ENCODE results near the gene RNPEPL1. TPM values are rescaled to one million over a fixed set of nuclear protein-coding genes. Genes with fewer than 3 reads are reported as not detected.

RNPEPL1 gene
- total RNA-seq, 2 experiments from 2014 or later: 118 to 122 TPM

DNA sequence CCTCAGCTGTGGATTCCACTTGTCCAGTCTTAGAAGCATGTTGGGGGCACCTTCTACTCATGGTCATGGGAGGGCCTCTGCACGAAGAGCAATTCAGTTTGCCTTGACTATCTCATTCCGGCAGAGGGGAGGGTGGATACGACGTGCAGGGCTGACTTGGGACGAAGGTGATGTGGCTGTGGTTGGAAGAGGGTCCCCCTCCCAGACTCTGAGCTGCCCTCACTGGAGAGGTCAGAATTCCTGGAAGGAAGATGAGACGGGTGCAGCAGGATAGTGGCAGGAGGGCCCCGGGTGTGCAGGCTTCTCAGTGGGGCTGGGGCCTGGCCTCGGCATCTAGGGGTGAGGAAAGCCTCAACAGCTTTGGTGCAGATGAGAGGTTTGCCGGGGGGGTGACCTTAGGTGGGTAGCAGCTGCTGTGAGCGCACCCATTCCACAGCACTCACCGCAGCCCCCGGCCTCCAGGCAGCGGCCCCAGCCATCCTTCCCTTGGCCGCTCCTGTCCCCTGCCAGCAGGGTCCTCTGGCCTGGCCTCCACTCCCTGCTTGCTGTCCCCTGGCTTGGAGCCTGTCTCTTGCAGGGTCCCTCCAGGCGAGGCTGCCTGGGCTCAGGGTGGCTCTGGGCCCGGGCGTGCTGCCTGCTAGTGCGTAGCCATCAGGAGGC is 3.2 kb downstream of the RNPEPL1 start:
- no peak for DNase-seq
- Mint-ChIP-seq H3K36me3 (ENCODE audit: low read depth) (peaks cover 20% of the 10 kb centered on the region), H3K27ac (peak overlapping the region; percentile 71), H3K9me3 (no peaks in the 10 kb centered on the region), H3K27me3 (no peaks in the 10 kb centered on the region), H3K4me1 (peaks cover 31% of the 10 kb centered on the region), H3K4me3 (no peak overlapping the region)
- ChIA-PET CTCF (interaction anchor here (1.2 to 1.5 kb wide), 2 partner anchors 9 to 26 kb away, joined by 3 to 6 read pairs; no protein-coding TSS in a partner anchor), POLR2A (no interaction called here)

- Mint-ChIP-seq H3K4me3 (no peak overlapping the region), H3K9me3 (no peaks in the 10 kb centered on the region), H3K36me3 (ENCODE audit: low read depth) (peaks cover 23% of the 10 kb centered on the region), H3K4me1 (peaks cover 27% of the 10 kb centered on the region), H3K27ac (no peak overlapping the region), H3K27me3 (no peaks in the 10 kb centered on the region)
- ChIA-PET POLR2A (no interaction called here), CTCF (interaction anchor here (1.2 to 1.5 kb wide), 2 partner anchors 11 to 25 kb away, joined by 3 to 4 read pairs; no protein-coding TSS in a partner anchor)
- no peak for DNase-seq
Observed at GRCh38 chr2:240572141-240573031, 4.1 kb downstream of the RNPEPL1 start.

DNA sequence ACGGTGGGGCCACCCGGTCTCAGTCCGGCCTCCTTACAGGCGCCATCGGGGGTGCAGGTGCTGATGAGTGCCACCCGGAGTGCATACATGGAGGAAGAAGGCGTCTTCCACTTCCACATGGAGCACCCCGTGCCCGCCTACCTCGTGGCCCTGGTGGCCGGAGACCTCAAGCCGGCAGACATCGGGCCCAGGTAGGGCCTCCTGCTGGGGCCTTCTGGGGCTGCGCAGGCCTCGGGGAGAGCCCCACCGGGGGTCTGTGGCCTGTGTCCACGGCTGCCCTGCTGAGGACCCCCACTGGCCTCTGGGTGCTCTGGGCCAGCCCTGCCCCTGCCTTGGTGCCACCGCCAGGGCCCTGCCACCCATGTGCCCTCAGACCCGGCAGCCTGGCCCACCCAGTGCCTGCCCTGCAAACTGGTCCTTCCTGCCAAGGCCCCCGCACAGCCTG is 4.8 kb downstream of the RNPEPL1 start:
- ChIA-PET CTCF (interaction anchor here (1.5 kb wide), 1 partner anchor 12 kb away, joined by 4 read pairs; no protein-coding TSS in a partner anchor), POLR2A (no interaction called here)
- no peak for DNase-seq
- Mint-ChIP-seq H3K4me3 (no peak overlapping the region), H3K27me3 (no peaks in the 10 kb centered on the region), H3K36me3 (ENCODE audit: low read depth) (peaks cover 20% of the 10 kb centered on the region), H3K9me3 (no peaks in the 10 kb centered on the region), H3K27ac (no peak overlapping the region), H3K4me1 (peaks cover 25% of the 10 kb centered on the region)

DNA sequence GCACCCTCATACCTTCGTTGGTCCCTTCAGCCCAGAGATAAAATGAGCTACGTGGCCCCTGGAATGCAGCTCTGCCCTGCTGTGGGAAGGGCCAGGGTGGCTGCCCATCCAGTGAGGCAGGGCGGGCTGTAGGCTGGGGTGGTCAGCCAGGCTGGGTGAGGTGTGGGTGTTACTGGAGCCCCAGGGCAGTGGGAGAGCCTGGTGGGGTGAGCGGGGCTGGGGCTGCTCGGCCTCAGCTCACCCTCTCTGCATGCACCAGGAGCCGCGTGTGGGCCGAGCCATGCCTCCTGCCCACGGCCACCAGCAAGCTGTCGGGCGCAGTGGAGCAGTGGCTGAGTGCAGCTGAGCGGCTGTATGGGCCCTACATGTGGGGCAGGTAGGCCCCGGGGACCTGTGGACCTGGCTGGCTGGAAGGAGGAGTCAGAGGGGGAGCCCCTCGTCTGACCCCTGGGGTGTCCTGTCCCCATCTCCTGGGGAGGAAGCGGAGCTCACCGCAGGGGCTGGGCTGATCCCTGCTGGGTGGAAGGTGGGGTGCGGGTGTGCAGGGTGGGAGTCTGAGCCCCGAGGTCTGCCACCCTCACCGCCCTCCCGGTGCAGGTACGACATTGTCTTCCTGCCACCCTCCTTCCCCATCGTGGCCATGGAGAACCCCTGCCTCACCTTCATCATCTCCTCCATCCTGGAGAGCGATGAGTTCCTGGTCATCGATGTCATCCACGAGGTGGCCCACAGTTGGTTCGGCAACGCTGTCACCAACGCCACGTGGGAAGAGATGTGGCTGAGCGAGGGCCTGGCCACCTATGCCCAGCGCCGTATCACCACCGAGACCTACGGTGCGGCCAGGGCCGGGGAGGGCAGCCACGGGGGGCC is 5.5 kb downstream of the RNPEPL1 start:
- ChIA-PET CTCF (interaction anchor here (1.5 kb wide), 1 partner anchor 13 kb away, joined by 4 read pairs; no protein-coding TSS in a partner anchor), POLR2A (no interaction called here)
- H3K27me3 Mint-ChIP-seq: no peaks in the 10 kb centered on the region
- H3K4me3 Mint-ChIP-seq: no peak overlapping the region
- no peaks in the 10 kb centered on the region for H3K9me3 Mint-ChIP-seq
- H3K36me3 Mint-ChIP-seq (ENCODE audit: low read depth): peaks cover 20% of the 10 kb centered on the region
- no peak for DNase-seq
- peaks cover 31% of the 10 kb centered on the region for H3K4me1 Mint-ChIP-seq
- no peak overlapping the region for H3K27ac Mint-ChIP-seq

DNA sequence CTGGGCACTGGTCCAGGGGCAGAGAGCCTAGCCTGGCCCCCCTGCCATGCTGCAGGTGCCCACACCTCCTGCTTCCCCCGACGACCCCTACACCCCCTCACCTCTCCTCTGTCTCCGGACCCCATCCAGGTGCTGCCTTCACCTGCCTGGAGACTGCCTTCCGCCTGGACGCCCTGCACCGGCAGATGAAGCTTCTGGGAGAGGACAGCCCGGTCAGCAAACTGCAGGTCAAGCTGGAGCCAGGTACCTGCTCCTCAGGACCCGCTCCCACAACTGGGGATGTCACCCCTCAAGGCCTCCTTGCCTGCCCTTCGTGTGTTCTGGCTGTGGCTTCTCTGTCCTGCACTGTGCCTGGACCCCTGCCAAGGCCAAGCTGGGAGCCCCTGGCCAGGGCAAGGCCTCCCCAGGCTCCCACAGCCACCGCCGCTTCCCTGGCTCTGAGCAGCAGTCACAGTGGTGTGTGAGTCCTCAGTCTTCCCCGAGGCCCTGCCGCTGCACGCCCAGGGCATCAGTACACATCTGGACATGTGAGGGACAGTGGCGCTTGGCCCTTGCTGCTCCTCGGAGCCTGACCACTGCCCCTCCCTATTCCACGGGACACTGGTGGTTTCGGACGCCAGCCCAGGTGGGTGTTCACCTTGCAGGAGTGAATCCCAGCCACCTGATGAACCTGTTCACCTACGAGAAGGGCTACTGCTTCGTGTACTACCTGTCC is 6.3 kb downstream of the RNPEPL1 start:
- Mint-ChIP-seq H3K9me3 (no peaks in the 10 kb centered on the region), H3K27ac (no peak overlapping the region), H3K4me1 (peaks cover 37% of the 10 kb centered on the region), H3K27me3 (no peaks in the 10 kb centered on the region), H3K4me3 (no peak overlapping the region), H3K36me3 (ENCODE audit: low read depth) (peaks cover 20% of the 10 kb centered on the region)
- POLR2A ChIA-PET: no interaction called here
- CTCF ChIA-PET: no interaction called here
- DNase-seq: no peak

- POLR2A ChIA-PET: no interaction called here
- H3K36me3 Mint-ChIP-seq (ENCODE audit: low read depth): peaks cover 26% of the 10 kb centered on the region
- CTCF ChIA-PET: interaction anchor here (1.4 to 3.6 kb wide), 2 partner anchors 9 to 10 kb away, joined by 5 to 31 read pairs; no protein-coding TSS in a partner anchor
- no peak overlapping the region for H3K27ac Mint-ChIP-seq
- no peaks in the 10 kb centered on the region for H3K27me3 Mint-ChIP-seq
- H3K9me3 Mint-ChIP-seq: no peaks in the 10 kb centered on the region
- H3K4me1 Mint-ChIP-seq: peaks cover 38% of the 10 kb centered on the region
- no peak overlapping the region for H3K4me3 Mint-ChIP-seq
- DNase-seq: no peak
Observed at GRCh38 chr2:240575101-240575965, 7.0 kb downstream of the RNPEPL1 start.

GRCh38 chr2:240576036-240576435 is 7.8 kb downstream of the RNPEPL1 start:
- ChIA-PET POLR2A (no interaction called here), CTCF (interaction anchor here (1.4 to 3.6 kb wide), 3 partner anchors 9 to 13 kb away, joined by 4 to 31 read pairs (median 5); no protein-coding TSS in a partner anchor)
- Mint-ChIP-seq H3K27me3 (no peaks in the 10 kb centered on the region), H3K4me3 (no peak overlapping the region), H3K4me1 (peaks cover 38% of the 10 kb centered on the region), H3K9me3 (peaks cover 2% of the 10 kb centered on the region), H3K36me3 (ENCODE audit: low read depth) (peaks cover 26% of the 10 kb centered on the region), H3K27ac (no peak overlapping the region)
- DNase-seq: no peak

- Mint-ChIP-seq H3K9me3 (peaks cover 3% of the 10 kb centered on the region), H3K27me3 (no peaks in the 10 kb centered on the region), H3K27ac (no peak overlapping the region), H3K36me3 (ENCODE audit: low read depth) (peaks cover 26% of the 10 kb centered on the region), H3K4me3 (no peak overlapping the region), H3K4me1 (peaks cover 33% of the 10 kb centered on the region)
- ChIA-PET POLR2A (no interaction called here), CTCF (interaction anchor here (1.4 to 3.6 kb wide), 3 partner anchors 9 to 12 kb away, joined by 4 to 31 read pairs (median 5); no protein-coding TSS in a partner anchor)
- DNase-seq: no peak
Observed at GRCh38 chr2:240576436-240577205, 8.3 kb downstream of the RNPEPL1 start.

GRCh38 chr2:240577281-240578109 is 9.2 kb downstream of the RNPEPL1 start:
- Mint-ChIP-seq H3K4me1 (peaks cover 34% of the 10 kb centered on the region), H3K36me3 (ENCODE audit: low read depth) (peaks cover 25% of the 10 kb centered on the region), H3K27ac (no peak overlapping the region), H3K4me3 (no peak overlapping the region), H3K27me3 (no peaks in the 10 kb centered on the region), H3K9me3 (peaks cover 3% of the 10 kb centered on the region)
- no peak for DNase-seq
- ChIA-PET POLR2A (no interaction called here), CTCF (interaction anchor here (1.4 to 3.6 kb wide), 3 partner anchors 9 to 12 kb away, joined by 4 to 31 read pairs (median 8); partner anchors contain the start of gene CAPN10)

- H3K4me3 Mint-ChIP-seq: no peak overlapping the region
- CTCF ChIA-PET: interaction anchor here (1.5 to 3.6 kb wide), 2 partner anchors 8 to 12 kb away, joined by 8 to 31 read pairs; partner anchors contain the start of gene CAPN10
Observed at GRCh38 chr2:240578110-240578450, 9.8 kb downstream of the RNPEPL1 start.

More at GRCh38 chr2:240578110-240578450, 9.8 kb downstream of the RNPEPL1 start:
- peaks cover 3% of the 10 kb centered on the region for H3K9me3 Mint-ChIP-seq
- H3K4me1 Mint-ChIP-seq: peaks cover 39% of the 10 kb centered on the region
- H3K27me3 Mint-ChIP-seq: no peaks in the 10 kb centered on the region
- POLR2A ChIA-PET: no interaction called here
- H3K27ac Mint-ChIP-seq: peak overlapping the region; percentile 68
- DNase-seq: no peak
- H3K36me3 Mint-ChIP-seq (ENCODE audit: low read depth): peaks cover 25% of the 10 kb centered on the region
